ENCODE measurements around the gene RPS3.

DNA sequence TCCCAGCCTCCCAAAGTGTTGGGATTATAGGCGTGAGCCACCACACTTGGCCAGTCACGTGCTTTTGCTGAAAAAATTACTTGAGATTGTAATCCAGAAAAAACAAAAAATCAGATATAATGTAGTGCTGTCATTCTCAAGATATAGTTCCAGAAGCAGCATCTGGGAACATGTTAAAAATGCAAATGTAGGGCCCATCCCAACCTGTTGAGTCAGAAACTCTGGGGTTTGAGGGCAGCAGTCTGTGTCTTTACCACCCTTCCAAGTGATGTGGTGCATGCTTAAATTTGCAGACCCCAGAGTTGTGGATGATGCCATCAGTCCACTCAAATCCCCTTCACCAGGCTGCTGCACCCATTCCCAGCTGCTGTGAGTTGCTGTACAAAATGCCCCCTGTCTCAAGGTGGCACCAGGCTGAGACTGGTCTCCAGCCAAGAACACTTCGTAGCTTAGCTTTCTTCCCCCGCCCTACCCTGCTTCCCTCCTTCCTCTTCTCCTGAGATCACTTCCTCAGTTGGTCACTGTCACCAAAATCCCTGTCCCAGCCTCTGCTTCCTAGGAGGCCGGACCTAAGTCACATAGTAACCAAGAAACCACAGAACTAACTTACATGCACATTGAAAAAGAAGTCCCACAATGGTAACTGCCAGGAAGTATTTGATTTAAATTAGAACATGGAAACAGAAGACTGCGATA is 29.6 kb upstream of the RPS3 start:
- TF ChIP-seq, protein P1, sequence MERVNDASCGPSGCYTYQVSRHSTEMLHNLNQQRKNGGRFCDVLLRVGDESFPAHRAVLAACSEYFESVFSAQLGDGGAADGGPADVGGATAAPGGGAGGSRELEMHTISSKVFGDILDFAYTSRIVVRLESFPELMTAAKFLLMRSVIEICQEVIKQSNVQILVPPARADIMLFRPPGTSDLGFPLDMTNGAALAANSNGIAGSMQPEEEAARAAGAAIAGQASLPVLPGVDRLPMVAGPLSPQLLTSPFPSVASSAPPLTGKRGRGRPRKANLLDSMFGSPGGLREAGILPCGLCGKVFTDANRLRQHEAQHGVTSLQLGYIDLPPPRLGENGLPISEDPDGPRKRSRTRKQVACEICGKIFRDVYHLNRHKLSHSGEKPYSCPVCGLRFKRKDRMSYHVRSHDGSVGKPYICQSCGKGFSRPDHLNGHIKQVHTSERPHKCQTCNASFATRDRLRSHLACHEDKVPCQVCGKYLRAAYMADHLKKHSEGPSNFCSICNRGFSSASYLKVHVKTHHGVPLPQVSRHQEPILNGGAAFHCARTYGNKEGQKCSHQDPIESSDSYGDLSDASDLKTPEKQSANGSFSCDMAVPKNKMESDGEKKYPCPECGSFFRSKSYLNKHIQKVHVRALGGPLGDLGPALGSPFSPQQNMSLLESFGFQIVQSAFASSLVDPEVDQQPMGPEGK (CRISPR knock-in tag; IDR thresholded peaks at IDR 0.05; ENCODE audit: borderline replicate concordance), result no peak
- TF ChIP-seq ZFP3 (CRISPR knock-in tag; IDR thresholded peaks at IDR 0.05) (no peak), ZNF565 (CRISPR knock-in tag; conservative IDR thresholded peaks at IDR 0.05; ENCODE audit: low read depth) (no peak), RARB (CRISPR knock-in tag; IDR thresholded peaks at IDR 0.05) (no peak), ZNF70 (CRISPR knock-in tag; IDR thresholded peaks at IDR 0.05) (no peak), ZFP30 (CRISPR knock-in tag; IDR thresholded peaks at IDR 0.05) (no peak), GLIS3 (CRISPR knock-in tag; IDR thresholded peaks at IDR 0.05) (no peak), PPARA (CRISPR knock-in tag; IDR thresholded peaks at IDR 0.05; ENCODE audit: borderline replicate concordance) (no peak), ARNTL (CRISPR knock-in tag; IDR thresholded peaks at IDR 0.05; ENCODE audit: borderline replicate concordance, low read depth) (no peak), CSDC2 (CRISPR knock-in tag; IDR thresholded peaks at IDR 0.05) (no peak), ZNF8 (CRISPR knock-in tag; IDR thresholded peaks at IDR 0.05) (no peak)
- TF ChIP-seq, protein P2, sequence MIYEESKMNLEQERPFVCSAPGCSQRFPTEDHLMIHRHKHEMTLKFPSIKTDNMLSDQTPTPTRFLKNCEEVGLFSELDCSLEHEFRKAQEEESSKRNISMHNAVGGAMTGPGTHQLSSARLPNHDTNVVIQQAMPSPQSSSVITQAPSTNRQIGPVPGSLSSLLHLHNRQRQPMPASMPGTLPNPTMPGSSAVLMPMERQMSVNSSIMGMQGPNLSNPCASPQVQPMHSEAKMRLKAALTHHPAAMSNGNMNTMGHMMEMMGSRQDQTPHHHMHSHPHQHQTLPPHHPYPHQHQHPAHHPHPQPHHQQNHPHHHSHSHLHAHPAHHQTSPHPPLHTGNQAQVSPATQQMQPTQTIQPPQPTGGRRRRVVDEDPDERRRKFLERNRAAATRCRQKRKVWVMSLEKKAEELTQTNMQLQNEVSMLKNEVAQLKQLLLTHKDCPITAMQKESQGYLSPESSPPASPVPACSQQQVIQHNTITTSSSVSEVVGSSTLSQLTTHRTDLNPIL (CRISPR knock-in tag; IDR thresholded peaks at IDR 0.05; ENCODE audit: low read depth), result no peak
- TF ChIP-seq, protein P3, sequence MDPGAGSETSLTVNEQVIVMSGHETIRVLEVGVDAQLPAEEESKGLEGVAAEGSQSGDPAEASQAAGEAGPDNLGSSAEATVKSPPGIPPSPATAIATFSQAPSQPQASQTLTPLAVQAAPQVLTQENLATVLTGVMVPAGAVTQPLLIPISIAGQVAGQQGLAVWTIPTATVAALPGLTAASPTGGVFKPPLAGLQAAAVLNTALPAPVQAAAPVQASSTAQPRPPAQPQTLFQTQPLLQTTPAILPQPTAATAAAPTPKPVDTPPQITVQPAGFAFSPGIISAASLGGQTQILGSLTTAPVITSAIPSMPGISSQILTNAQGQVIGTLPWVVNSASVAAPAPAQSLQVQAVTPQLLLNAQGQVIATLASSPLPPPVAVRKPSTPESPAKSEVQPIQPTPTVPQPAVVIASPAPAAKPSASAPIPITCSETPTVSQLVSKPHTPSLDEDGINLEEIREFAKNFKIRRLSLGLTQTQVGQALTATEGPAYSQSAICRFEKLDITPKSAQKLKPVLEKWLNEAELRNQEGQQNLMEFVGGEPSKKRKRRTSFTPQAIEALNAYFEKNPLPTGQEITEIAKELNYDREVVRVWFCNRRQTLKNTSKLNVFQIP (CRISPR knock-in tag; IDR thresholded peaks at IDR 0.05; ENCODE audit: borderline replicate concordance, low read depth), result no peak
